Mononuclear cell (primary cell): ENCODE data around the gene SPNS3. TPM values are rescaled to one million over a fixed set of nuclear protein-coding genes. Genes with fewer than 3 reads are reported as not detected.

Experiments
- H3K27me3 ChIP-seq: 2 replicates; pipeline ENCODE4 v1.6.0; 2011; ENCODE audit warnings: low read length, control low read depth; ENCODE audit not compliant: insufficient read depth
- H3K4me1 ChIP-seq: 2 replicates; pipeline ENCODE4 v1.5.1; 2011; ENCODE audit warnings: mild to moderate bottlenecking, low read length, control low read depth; ENCODE audit not compliant: insufficient read depth
- H3K4me3 ChIP-seq: 2 replicates; pipeline ENCODE4 v1.5.1; 2011; ENCODE audit warnings: mild to moderate bottlenecking, low read length, moderate library complexity
- H3K9me3 ChIP-seq: 2 replicates; pipeline ENCODE4 v1.5.1; 2011; ENCODE audit warnings: low read depth, mild to moderate bottlenecking, control low read depth, low read length
- total RNA-seq: library from RNA; depleted of rRNA; stranded (reverse); fragments of >200 nt; gene quantifications from one replicate; pipeline ENCODE4 v1.2.3, GENCODE V29; 2012

Gene SPNS3
- total RNA-seq, 1 donor = 2.5 TPM

DNA sequence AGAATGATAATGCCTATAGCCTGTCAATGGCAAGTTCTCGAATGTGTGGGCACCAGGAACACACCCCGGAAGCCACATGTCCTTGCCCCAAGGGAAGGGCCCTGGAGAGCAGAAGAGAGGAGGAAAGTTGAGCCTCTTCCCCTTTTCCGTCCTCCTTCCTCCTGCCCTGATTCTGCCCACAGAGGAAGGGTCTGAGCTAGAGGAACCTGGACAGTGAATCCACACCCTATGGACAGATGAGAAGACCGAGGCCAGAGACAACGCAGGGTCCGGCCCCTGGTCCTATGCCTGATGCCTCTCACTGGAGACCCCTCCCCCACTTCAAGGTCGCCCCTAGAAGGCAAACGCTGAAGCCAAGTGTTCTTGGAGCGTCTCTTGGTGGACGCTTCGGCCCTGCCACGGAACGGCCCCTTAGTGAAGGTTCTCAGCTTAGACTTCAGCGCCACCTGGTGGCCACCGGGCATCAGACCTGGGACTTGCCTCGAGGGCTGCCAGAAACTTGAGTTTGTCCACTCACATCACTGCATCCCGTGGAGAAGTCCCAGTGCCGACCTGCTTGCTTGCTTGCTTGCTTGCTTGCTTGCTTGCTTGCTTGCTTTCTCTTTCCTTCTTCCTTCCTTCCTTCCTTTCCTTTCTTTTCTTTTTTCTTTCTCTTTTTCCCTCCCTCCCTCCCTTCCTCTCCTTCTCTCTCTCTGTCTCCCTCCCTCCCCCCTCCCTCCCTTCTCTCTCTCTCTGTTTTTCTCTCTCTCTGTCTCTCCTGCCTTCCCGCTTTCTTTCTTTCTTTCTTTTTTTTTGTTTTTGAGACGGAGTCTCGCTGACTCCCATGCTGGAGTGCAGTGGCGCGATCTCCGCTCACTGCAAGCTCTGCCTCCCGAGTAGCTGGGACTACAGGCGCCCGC is 20.6 kb upstream of the SPNS3 start:
- Histone ChIP-seq H3K9me3 (no peaks in the 10 kb centered on the region), H3K4me3 (no peak overlapping the region), H3K4me1 (peaks cover 6% of the 10 kb centered on the region), H3K27me3 (no peaks in the 10 kb centered on the region)

DNA sequence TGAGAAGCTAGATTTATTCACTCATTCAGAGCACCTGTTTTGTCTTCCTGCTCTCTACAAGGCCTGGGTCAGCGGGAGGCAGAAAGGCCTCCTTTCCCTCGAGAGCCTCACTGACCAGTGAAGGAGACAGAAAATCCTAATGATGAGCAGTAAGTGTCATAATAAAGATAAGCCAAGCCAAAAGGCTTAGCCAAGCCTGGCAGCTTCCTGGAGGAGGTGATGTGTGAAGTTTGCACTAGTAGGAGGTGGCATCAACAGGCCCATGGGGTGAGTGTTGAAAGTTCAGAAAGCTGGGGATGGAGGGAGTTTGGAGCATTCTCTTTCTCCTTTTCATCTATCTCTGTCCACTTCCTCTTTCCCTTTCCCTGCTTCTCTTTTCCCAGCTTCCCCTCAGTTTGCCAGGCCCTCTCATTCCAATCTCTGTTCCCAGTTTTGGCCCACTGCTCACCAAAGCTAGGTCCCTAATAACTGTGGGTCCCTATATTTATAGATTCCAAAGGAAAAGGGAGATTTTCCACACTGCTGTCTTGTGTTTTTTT is 16.5 kb upstream of the SPNS3 start:
- peaks cover 12% of the 10 kb centered on the region for H3K4me1 ChIP-seq

DNA sequence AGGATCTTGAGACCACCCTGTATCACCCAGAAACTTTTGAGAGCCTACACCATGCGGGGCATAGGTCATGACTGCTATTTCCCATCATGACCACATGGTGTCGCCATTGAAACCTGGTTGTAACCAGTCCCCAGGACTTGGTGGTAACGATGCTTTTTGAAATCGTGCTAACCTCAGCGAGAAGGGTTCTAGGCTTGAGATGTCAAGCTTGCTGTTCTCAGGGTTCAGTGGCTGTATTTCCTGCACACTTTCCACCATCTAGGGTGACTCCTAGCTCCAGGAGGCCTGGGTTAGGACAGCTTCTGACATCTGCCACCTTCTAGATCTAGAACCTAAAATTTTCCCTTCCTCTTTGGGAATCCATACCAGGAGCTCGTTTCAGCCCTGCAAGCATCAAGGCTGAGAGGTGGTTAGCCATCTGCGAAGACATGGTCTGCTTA is 13.0 kb upstream of the SPNS3 start:
- Histone ChIP-seq H3K9me3 (no peaks in the 10 kb centered on the region), H3K4me3 (no peak overlapping the region), H3K4me1 (peaks cover 6% of the 10 kb centered on the region), H3K27me3 (no peaks in the 10 kb centered on the region)

More for the DNA sequence above, 16.5 kb upstream of the SPNS3 start:
- H3K4me3 ChIP-seq = no peak overlapping the region
- H3K27me3 ChIP-seq = no peaks in the 10 kb centered on the region
- no peaks in the 10 kb centered on the region for H3K9me3 ChIP-seq

DNA sequence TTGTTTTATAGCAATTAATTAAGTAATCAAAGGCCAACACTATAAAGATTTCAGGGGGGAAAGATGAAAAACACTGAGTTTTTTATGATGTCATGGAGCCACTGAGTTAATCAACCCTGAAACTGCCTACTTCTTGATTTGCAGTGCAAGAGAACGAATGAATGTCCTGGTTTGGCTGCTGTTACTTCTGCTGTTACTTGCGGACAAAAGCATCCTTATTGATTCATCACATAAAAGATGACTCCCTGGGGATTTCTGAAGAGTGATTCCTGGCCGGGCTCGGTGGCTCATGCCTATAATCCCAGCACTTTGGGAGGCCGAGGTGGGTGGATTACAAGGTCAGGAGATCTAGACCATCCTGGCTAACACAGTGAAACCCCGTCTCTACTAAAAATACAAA is 10.9 kb upstream of the SPNS3 start:
- Histone ChIP-seq H3K4me3 (no peak overlapping the region), H3K27me3 (no peaks in the 10 kb centered on the region), H3K9me3 (no peaks in the 10 kb centered on the region), H3K4me1 (peaks cover 6% of the 10 kb centered on the region)

DNA sequence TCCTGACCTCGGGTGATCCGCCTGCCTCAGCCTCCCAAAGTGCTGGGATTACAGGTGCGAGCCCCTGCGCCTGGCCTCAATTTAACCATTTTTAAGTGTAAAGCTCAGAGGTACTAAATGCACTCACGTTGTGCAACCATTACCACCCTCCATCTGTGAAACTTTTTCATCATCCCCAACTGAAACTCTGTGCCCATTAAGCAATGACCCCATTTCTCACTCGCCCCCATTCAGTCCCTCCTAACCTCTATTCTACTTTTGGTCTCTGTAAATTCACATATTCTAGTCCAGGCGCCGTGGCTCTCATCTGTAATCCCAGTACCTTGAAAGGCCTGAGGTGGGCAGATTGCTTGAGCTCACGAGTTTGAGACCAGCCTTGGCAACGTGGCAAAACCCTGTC is 8.3 kb upstream of the SPNS3 start:
- Histone ChIP-seq H3K4me3 (no peak overlapping the region), H3K27me3 (no peaks in the 10 kb centered on the region), H3K4me1 (peaks cover 17% of the 10 kb centered on the region), H3K9me3 (no peaks in the 10 kb centered on the region)

DNA sequence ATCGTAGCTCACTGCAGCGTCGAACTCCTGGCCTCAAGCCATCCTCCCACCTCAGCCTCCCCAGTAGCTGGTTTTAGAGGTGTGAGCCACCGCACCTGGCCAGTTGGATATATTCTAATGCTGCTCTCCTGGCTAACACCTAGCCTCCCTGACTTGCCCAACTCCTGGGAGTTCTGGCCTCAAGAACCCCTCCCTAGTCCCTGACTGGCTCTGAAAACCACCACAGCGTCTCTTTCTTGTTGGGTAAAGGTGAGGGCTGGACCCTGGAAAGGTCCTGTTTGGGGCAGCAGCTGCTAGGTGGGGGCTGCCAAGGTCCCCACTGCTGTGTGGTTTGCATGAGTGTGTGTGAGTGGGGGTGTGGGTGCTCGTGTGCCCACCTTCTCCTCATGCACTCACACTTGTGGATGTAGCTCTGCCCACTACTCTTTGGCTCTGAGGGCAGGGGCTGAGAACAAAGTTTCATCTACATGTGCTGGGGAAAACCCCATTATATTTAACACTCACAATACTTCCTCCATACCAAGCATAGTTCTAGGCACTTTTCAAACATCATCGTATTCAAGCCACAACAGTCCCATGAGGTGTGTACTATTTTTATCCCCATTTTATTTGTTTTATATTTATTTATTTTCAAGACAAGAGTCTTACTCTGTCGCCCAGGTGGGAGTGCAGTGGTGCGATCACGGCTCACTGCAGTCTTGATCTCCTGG is 7.1 kb upstream of the SPNS3 start:
- H3K4me1 ChIP-seq = peaks cover 11% of the 10 kb centered on the region

DNA sequence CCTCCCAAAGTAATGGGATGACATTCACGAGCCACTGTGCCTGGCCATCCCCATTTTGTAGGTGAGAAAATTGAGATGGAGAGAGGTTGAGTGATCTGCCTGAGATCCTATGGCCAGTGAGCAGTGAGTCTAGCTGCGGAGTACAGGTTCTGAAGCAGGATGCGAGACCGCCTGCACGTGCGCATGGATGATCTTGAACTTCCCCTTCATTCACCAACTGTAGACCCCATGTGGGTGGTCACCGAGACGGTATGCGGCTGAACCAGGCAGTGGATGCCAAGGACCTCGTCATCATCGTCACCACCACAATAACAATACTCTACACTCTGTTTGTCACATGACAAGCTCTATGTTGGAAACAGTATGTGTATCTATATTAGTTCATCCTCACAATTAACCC is 6.2 kb upstream of the SPNS3 start:
- Histone ChIP-seq H3K4me3 (no peak overlapping the region), H3K9me3 (no peaks in the 10 kb centered on the region), H3K4me1 (peaks cover 11% of the 10 kb centered on the region), H3K27me3 (no peaks in the 10 kb centered on the region)

More for the DNA sequence above, 7.1 kb upstream of the SPNS3 start:
- Histone ChIP-seq H3K27me3 (no peaks in the 10 kb centered on the region), H3K4me3 (no peak overlapping the region), H3K9me3 (no peaks in the 10 kb centered on the region)

DNA sequence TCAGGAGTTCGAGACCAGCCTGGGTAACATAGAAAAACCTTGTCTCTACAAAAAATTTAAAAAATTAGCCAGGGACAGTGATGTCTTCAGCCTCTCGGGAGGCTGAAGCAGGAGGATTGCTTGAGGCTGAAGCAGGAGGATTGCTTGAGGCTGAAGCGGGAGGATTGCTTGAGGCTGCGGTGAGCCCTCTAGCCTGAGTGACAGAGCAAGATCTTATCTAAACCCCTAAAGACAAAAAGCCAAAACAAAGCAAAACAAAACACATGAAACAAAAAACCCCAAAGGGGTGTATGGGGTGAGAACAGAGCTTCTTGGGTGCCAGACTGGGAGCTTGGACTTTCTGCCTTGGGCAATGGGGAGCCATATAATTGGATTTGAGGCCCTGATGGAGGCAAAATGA is 2.6 kb downstream of the SPNS3 start:
- no peak overlapping the region for H3K4me3 ChIP-seq
- peaks cover 45% of the 10 kb centered on the region for H3K4me1 ChIP-seq
- H3K9me3 ChIP-seq = no peaks in the 10 kb centered on the region
- H3K27me3 ChIP-seq = no peaks in the 10 kb centered on the region

DNA sequence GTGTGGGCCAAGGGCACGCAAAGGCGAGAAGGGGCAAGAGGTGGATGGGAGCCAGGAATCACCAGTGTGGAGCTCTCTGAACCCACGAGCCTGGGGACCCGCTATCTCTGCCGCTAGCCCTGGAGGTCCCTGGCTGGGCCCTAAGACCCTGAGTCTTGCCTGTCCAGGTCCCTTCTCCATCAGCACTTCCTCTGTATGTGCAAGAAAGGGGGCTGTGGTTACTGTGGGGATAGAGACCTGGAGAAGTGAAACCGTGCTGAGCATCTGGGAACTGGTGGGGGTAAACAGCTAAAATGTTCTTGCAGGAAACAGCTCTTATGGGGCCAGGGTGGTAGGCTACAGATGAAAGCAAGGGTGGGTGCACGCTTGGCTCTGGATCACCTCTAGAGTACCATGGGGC is 3.1 kb downstream of the SPNS3 start:
- Histone ChIP-seq H3K4me1 (peaks cover 45% of the 10 kb centered on the region), H3K27me3 (no peaks in the 10 kb centered on the region), H3K4me3 (no peak overlapping the region), H3K9me3 (no peaks in the 10 kb centered on the region)

DNA sequence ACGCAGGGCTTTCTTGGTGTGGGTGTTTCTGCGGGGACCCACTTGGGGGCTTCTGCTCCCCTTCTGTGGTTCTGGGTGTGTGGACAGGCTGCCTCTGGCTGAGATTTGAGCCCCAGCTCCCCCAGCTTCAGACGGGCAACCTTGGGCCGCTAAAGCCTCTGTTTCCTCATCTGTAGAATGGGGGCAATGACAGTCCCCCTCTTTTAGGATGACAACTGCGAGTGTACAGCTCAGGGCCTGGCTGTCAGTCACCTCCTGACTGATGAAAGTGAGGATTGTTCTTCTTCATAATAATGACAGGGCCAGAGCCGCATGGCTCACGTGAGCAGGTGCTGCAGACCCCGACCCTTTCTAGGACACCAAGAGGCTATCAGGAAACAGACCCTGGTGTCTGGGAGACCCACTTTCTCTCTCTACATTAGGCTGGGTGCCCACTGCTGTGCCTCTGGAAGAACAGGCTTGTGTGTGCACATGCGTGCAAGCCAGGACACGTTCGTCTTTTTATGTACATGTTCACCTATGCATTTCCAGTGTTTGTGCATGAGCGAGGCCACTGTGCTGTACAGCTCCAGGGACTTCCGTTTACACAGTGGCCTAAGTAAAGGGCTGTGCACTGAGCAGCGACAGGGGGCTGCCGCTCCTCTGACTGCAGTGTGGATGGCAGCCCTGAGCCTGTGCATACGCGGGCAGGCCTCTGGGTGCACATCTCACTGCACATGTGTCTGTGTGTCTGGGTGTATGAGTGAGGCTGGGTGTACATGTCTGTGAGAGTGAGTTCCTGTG is 4.6 kb downstream of the SPNS3 start:
- Histone ChIP-seq H3K27me3 (no peaks in the 10 kb centered on the region), H3K4me1 (peaks cover 37% of the 10 kb centered on the region), H3K9me3 (no peaks in the 10 kb centered on the region), H3K4me3 (no peak overlapping the region)

DNA sequence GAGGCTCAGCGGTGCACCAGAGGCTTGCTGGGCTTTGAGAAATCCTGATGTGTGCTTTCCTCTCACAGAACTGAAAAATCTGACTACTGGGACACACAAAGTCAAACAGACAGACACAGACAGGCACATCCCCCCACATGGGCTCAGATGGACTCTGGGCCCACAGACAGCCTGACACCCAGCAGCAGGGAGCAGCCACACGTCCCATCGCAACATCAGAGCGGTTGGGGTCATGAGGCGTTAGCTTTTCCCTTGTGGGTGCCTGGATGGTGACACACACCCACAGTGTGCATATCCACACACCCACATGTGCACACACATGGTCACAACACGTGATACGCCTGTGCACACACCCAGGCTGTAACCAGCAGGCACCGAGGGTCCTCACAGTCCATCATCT is 6.3 kb downstream of the SPNS3 start:
- H3K4me3 ChIP-seq = no peak overlapping the region
- H3K4me1 ChIP-seq = peaks cover 28% of the 10 kb centered on the region
- no peaks in the 10 kb centered on the region for H3K27me3 ChIP-seq
- H3K9me3 ChIP-seq = no peaks in the 10 kb centered on the region

DNA sequence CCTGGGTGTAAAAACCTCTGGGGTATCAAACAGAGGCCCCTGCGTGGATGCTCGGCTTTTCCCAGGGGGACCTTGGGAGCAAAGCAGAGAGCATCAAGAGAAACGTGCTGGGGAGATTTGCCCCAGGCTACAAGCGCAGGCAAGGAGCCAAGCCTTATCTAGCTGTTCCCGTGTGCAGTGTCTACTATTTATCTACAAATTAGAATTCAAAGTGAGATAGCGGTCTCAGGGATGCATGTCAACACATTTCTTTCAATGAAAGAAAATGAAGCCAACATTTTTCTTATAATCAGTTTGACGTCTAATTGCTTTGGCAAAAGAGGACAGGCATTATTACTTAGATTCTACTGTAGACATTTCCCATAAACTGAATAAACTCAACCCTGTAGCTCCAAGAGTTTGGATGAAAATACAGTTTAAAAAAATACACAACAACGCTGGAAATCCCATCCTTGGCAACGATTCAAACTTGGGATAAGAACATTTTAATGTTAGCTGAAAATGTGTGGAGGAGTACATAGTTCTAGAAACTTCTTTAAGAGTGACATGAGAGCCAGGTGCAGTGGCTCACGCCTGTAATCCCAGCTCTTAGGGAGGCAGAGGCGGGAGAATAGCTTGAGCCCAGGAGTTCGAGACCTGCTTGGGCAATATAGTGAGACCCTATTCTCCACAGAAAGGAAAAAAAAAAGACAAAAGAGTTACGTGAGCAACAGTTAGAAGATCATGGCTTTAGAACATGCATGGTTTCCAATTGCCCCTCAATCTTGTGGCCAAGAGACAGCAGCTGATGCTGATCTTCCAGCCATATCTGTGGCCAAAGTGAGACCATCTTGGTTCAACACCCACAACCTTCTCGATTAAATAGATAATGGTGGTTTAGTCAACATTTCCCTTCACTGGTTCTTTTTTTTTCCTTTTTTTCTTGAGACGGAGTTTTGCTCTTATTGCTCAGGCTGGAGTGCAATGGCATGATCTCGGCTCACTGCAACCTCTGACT is 7.2 kb downstream of the SPNS3 start:
- no peak overlapping the region for H3K4me3 ChIP-seq
- H3K27me3 ChIP-seq = no peaks in the 10 kb centered on the region
- H3K9me3 ChIP-seq = no peaks in the 10 kb centered on the region
- peaks cover 23% of the 10 kb centered on the region for H3K4me1 ChIP-seq

DNA sequence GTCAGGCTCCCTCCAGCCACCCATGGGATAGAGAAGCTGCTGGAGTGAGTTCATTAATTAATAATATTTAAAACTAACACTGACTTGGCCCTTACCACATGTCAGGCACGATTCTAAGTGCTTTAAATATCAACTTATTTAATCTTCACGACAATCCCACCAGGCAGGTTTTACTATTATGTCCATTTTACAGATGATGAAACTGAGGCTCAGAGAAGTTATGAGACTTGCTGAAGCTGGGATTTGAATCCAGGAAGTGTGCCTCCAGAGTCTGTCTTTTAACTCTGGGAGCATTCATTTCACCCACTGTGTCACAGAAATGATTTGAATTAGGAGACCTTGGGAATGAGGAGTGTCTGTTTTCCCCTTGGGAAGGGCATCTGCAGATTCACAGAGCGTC is 8.8 kb downstream of the SPNS3 start:
- Histone ChIP-seq H3K27me3 (no peaks in the 10 kb centered on the region), H3K4me1 (peaks cover 9% of the 10 kb centered on the region), H3K9me3 (no peaks in the 10 kb centered on the region), H3K4me3 (no peak overlapping the region)

DNA sequence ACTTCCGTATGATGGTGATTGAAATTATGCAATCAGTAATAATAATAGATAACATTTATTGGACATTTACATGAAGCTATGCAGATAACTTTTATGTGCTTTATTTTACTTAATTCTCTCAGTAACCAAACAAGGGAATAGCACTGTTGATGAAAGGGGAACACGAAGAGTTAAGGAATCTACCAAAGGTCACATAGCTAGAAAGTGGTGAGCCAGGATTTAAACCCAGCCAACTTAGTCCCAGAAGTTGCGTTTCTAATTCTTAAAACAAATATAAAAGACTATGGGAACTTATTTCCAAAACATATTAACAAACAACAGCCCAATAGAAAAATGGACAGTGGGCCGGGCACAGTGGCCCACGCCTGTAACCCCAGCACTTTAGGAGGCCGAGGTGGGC is 9.7 kb downstream of the SPNS3 start:
- H3K27me3 ChIP-seq = no peaks in the 10 kb centered on the region
- H3K4me1 ChIP-seq = peaks cover 9% of the 10 kb centered on the region
- H3K9me3 ChIP-seq = no peaks in the 10 kb centered on the region
- H3K4me3 ChIP-seq = no peak overlapping the region
